Measurements from ENCODE around the gene ZNF512B.

GRCh38 chr20:63940071-63940471, 29.7 kb downstream of the ZNF512B start:
- TF ChIP-seq CEBPB (IDR thresholded peaks at IDR 0.05) (no peak), YY1 (IDR thresholded peaks at IDR 0.05; ENCODE audit: low read depth) (no peak), EGR1 (IDR thresholded peaks at IDR 0.05) (no peak)
